RWPE1 (cell line): ENCODE data around the gene PLXDC2.

Source experiments
- CTCF ChIA-PET: fragments of 350-600 bp; sonication (Branson Sonifier 250); formaldehyde crosslinking; extraction: SDS; loops from one replicate; lab custom pipeline; 2021; lab: Yijun Ruan, JAX
- POLR2A ChIA-PET: fragments of 400-600 bp; formaldehyde crosslinking; extraction: SDS; loops from one replicate; lab custom pipeline; 2020; ENCODE audit warnings: antibody characterized with exemption; ENCODE audit not compliant: low non-redundant PET; lab: Yijun Ruan, JAX
- DNase-seq: peaks from one replicate; pipeline ENCODE4 v3.0.0; 2012; ENCODE audit warnings: low spot score
- H3K27ac ChIP-seq: fragments of 450-650 bp; 2 replicates; pipeline ENCODE4 v1.5.1; 2017
- TF ChIP-seq, protein P1 (sequence below): fragments of 450-650 bp; conservative IDR thresholded peaks from 2 replicates; pipeline ENCODE4 v1.5.1; 2017; ENCODE audit warnings: low read depth, mild to moderate bottlenecking

The PLXDC2 gene

DNA sequence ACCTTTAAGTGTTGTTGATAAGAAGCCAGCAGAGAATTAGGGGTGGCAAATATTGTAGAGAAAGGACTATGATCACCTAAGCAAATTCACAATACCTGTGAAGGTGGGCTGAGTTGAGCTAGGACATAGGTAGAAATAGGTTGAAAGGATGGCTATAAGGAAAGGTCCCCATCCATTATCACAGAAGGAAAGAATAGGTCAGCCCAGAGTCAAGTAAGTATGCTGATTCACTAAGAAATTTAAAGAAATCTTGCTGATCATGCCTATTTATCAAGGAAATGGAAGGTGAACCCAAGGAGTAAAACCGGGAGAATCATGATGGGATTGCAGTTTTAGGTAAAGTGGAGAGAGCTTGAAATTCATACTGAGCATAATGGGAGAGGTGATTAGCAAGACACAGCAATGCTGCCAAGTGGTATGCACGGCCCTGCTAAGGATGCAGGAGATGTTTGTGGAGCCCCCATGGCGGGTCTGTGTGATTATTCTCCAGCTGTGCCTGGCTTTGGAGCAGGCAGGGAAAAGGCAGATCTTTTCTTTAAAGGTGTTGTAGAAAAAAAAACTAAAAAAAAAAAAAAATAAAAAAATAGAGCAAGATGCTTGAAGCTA, 399.4 kb downstream of the PLXDC2 start:
- no peak for DNase-seq
- no peak overlapping the region for H3K27ac ChIP-seq
- POLR2A ChIA-PET = no interaction called here
- CTCF ChIA-PET = interaction anchor here (0.6 kb wide), 1 partner anchor 1794 kb away, joined by 4 read pairs; no protein-coding TSS in a partner anchor
- TF ChIP-seq, protein P1, sequence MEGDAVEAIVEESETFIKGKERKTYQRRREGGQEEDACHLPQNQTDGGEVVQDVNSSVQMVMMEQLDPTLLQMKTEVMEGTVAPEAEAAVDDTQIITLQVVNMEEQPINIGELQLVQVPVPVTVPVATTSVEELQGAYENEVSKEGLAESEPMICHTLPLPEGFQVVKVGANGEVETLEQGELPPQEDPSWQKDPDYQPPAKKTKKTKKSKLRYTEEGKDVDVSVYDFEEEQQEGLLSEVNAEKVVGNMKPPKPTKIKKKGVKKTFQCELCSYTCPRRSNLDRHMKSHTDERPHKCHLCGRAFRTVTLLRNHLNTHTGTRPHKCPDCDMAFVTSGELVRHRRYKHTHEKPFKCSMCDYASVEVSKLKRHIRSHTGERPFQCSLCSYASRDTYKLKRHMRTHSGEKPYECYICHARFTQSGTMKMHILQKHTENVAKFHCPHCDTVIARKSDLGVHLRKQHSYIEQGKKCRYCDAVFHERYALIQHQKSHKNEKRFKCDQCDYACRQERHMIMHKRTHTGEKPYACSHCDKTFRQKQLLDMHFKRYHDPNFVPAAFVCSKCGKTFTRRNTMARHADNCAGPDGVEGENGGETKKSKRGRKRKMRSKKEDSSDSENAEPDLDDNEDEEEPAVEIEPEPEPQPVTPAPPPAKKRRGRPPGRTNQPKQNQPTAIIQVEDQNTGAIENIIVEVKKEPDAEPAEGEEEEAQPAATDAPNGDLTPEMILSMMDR = no peak

DNA sequence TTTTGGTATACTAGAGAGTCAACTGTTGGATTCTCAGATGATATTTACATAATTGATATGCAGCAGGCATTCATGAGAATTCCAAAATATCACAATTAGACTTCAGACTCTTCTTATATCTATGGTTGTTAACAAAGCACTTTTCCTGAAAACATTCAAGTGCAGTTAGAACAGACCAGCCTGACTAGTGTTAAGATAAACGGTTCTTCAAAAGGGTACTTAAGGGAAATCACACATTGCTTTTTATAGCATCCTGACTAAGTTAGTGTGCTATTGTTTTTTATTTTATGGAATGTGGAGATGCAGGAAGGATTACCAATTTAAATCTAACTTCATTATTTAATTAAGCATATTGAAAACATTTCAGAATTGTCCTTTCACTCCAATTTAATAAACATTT, 405.1 kb downstream of the PLXDC2 start:
- H3K27ac ChIP-seq = no peak overlapping the region
- ChIA-PET CTCF (no interaction called here), POLR2A (no interaction called here)
- no peak for DNase-seq
- TF ChIP-seq, protein P1 = no peak

DNA sequence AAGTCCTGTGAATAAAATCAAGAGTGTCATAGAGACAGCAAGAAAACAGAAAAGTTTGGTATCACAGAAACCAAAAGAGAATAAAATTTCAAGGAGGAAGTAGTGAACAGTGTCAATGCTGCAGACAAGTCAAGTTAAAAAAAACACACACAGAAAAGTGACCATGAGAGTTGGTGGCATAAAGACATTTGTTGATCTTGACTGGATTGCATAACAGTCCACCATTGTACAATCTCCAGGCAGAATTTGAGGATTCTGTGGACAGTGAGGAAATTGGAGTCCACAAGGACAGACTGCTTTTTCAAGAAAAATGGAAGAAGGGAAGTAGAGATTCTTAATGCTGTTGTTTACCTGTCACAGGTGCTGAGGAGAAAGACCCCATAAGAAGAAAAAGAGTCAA, 412.5 kb downstream of the PLXDC2 start:
- POLR2A ChIA-PET = no interaction called here
- H3K27ac ChIP-seq = no peak overlapping the region
- CTCF ChIA-PET = no interaction called here
- TF ChIP-seq, protein P1 = no peak
- no peak for DNase-seq

DNA sequence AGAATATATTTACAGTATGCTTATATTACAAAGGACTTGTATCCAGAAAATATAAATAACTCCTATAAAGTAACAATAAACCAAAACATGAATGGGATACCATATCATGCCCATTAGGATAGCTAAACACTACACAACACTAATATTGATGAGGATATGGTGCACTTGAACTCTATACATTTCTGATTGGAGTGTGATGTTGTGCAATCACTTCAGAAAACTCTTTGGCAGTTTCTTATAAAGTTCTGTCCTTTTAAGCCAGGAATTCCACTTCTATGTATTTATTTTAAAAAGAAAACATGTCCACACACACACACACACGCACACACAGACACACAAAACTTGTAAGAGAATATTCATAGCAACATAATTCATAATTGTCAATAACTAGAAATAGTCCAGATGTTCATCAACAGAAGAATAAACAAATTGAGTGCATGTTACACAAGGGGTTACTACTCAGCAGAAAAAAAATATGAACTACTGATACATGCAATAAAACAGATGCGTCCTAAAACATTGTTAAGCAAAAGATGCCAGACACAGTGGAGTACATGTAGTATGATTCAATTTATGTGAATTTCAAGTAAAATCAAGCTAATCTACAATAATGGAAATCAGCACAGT, 416.0 kb downstream of the PLXDC2 start:
- no peak for DNase-seq
- ChIA-PET CTCF (no interaction called here), POLR2A (no interaction called here)
- H3K27ac ChIP-seq = no peak overlapping the region
- TF ChIP-seq, protein P1 = no peak

DNA sequence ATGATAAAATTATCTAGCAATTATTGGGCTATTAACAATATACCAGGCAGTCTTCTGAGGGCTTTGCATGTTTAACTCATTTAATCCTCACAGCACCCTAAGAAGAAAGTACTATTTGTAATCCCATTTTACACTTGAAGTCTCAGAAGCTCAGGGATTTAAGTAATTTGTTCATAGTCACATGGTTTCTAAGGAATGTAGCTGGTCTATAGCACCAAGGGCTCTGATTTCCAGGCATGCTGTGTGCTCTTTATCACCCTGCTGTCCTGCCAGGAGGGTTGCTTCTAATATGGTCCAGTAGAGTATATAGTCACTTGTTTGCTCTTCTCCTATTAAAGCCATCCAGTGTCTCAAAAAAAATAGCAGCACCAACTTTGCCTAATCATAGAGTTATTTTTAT, 417.2 kb downstream of the PLXDC2 start:
- H3K27ac ChIP-seq = no peak overlapping the region
- TF ChIP-seq, protein P1 = no peak
- DNase-seq = no peak
- ChIA-PET CTCF (no interaction called here), POLR2A (no interaction called here)

DNA sequence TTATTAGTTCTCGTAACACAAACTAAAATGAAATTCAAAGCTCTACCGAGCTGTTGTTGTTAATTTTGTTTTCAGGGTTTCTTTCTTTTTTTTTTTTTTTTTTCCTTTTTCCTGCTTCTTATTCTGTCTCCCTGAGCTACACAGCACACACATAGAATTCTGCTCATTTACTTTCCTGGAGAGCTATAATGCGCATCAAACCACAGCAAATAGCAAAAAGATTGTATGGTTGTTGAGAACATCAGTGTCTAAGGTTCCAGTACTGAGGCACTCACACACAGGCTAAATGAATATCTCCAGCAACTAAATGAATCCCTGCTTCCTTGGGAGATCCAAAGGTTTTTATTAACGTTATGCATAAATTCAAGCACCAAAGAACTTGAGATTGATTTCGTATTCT, 418.3 kb downstream of the PLXDC2 start:
- CTCF ChIA-PET = interaction anchor here (0.5 to 0.6 kb wide), 2 partner anchors 45 to 80 kb away, joined by 3 read pairs; no protein-coding TSS in a partner anchor
- TF ChIP-seq, protein P1 = no peak
- H3K27ac ChIP-seq = no peak overlapping the region
- POLR2A ChIA-PET = no interaction called here
- DNase-seq = no peak
